ENCODE measurements around the gene SUPT20H.

Gene SUPT20H

GRCh38 chr13:37058910-37059847 lies at the start of gene SUPT20H:
SUPT20H (minus strand) TSS chr13:37059688; CDS start chr13:37051490, 8,198 bp downstream.
- ATAC-seq, result peak; percentile 98

- no peak for ATAC-seq
These were observed 49.7 kb upstream of the SUPT20H start for GRCh38 chr13:37109051-37109678.

GRCh38 chr13:37107868-37108267 lies 48.4 kb upstream of the SUPT20H start:
- no peak for ATAC-seq

- ATAC-seq, result no peak
These were observed 48.0 kb upstream of the SUPT20H start for GRCh38 chr13:37107456-37107855.

GRCh38 chr13:37106642-37107041 lies 47.2 kb upstream of the SUPT20H start:
- no peak for ATAC-seq

DNA sequence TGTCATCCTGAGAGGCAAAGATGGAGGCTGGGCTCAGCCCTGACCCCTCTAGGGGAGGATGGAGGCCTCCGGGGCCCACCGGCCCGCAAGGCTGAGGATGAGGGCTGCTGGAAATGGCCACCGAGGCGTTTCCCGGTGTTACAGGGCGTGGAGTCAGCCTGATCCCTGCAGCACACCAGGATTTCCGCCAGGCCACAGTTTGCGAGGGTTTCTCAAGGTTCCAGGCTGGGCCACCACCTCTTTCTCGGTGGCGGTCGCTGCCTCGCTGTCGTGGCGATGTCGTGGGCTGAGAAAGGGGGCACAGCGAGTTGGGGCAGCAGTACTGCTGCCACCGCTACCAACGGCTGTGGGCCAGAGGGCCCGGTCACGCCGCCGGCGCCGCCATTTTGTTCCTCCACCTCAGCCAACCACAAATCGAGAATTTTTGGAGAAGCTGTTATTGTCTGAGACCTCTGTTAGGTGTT lies 45.8 kb upstream of the SUPT20H start, which contains the start of gene CSNK1A1L:
Gene CSNK1A1L (minus strand): TSS at position 414 of the 464 bp plus-strand sequence. CDS start 408 bp downstream, at position 6.
- no peak for ATAC-seq

GRCh38 chr13:37102896-37103295 lies 43.4 kb upstream of the SUPT20H start:
- no peak for ATAC-seq

GRCh38 chr13:37101201-37101600 lies 41.7 kb upstream of the SUPT20H start:
- no peak for ATAC-seq

GRCh38 chr13:37100731-37101130 lies 41.2 kb upstream of the SUPT20H start:
- ATAC-seq, result no peak

- ATAC-seq, result no peak
These were observed 37.6 kb upstream of the SUPT20H start for GRCh38 chr13:37097076-37097475.

- ATAC-seq, result no peak
These were observed 35.4 kb upstream of the SUPT20H start for GRCh38 chr13:37094840-37095239.

DNA sequence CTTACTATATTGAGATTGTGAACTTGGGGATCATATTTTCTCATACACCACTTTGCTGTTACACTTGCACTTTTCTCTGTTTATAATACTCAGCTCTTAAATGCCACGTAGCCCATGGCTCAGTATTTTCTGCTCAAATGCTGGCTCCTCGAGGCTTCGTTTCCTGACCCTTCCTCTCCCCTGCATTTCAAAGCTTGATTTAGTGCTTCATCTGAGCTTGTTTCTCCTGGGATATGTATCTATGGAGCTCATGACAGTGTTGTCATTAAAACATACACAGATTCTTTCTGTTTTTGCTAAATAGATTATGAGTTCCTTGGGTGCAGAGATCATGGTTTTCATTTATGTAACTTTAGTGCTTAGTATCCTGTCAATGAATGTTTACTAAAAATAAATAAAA lies 34.6 kb upstream of the SUPT20H start:
- no peak for ATAC-seq

DNA sequence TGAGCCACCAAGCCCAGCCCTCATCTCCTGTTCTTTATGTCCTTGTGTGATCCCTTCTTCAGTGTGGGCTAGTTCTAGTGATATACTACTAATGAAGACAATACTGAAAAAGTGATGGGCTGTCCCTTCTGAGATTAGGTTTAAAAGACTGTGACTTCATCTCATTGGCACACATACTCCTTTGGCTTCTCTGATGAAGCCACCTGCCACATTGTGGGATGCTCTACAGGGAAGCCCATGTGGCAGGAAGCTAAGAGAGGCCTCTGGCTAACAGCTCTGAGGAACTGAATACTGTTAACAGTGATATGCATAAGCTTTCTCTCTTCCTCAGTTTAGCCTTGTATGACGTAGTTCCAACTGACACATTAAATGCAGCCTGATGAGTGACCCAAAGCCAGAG lies 32.3 kb upstream of the SUPT20H start:
- ATAC-seq, result no peak

GRCh38 chr13:37090912-37091311 lies 31.4 kb upstream of the SUPT20H start:
- ATAC-seq, result no peak

GRCh38 chr13:37089495-37089894 lies 30.0 kb upstream of the SUPT20H start:
- no peak for ATAC-seq

- no peak for ATAC-seq
These were observed 28.0 kb upstream of the SUPT20H start for GRCh38 chr13:37087486-37087885.

GRCh38 chr13:37085606-37086005 lies 26.1 kb upstream of the SUPT20H start:
- ATAC-seq, result no peak

- ATAC-seq, result no peak
These were observed 17.3 kb upstream of the SUPT20H start for GRCh38 chr13:37076818-37077217.

- no peak for ATAC-seq
These were observed 15.7 kb upstream of the SUPT20H start for GRCh38 chr13:37075164-37075563.

DNA sequence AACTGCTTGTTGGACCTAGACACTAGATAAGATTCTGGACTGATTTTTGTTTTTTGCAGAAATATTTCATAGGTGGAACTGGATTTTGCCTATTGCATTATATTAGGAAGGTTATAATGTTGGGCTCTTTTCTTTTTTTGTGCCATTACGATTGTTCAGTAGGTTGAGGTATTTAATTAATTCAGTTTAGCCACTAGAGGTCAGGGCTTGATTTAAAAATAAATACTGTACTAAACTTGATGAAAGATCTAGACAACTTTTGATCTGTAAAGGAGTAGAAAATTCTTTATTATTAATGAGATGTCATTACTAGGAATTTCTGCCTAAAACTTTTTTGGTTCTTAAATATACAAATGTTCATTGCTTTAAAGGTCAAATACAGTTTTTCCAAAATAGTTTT lies 15.2 kb upstream of the SUPT20H start:
- no peak for ATAC-seq

GRCh38 chr13:37072024-37072423 lies 12.5 kb upstream of the SUPT20H start:
- ATAC-seq, result no peak

DNA sequence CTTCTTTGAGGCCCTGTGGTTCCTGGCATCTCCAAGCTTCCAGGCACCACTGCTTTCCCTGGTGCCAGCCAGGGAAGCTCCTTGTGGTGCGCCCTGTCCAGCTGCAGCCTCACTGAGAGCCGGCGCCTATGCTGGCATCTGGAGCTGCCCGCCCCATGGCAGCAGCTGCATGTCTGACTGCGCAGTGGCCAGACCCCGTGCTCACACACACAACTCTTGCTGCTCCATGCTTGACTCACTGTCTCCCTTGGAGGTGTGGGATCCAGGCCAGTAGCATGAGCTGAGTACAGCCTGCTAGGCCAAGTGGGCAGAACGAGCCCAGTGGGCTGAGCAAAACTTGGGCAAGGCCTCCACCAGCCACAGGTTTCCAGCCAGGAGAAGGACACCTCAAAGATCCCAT lies 11.5 kb upstream of the SUPT20H start:
- no peak for ATAC-seq

GRCh38 chr13:37070145-37070695 lies 10.7 kb upstream of the SUPT20H start:
- ATAC-seq, result no peak
